BE2C (cell line): ENCODE results near the gene UHRF2.

Experiments
- DNase-seq: peaks from one replicate; pipeline ENCODE4 v3.0.0-alpha.2; 2020
- H3K27me3 ChIP-seq: fragments of 250-450 bp; sonication (Bioruptor Pico); 2 replicates; pipeline ENCODE4 v1.5.1; 2020; ENCODE audit warnings: mild to moderate bottlenecking
- H3K36me3 ChIP-seq: fragments of 250-450 bp; sonication (Bioruptor Pico); 2 replicates; pipeline ENCODE4 v1.5.1; 2020; ENCODE audit warnings: mild to moderate bottlenecking
- H3K4me1 ChIP-seq: fragments of 250-450 bp; sonication (Bioruptor Pico); 2 replicates; pipeline ENCODE4 v1.5.1; 2020
- H3K4me3 ChIP-seq: 2 replicates; pipeline ENCODE4 v1.5.1; 2011; ENCODE audit warnings: low read depth, low read length
- H3K9me3 ChIP-seq: fragments of 250-450 bp; sonication (Bioruptor Pico); 2 replicates; pipeline ENCODE4 v1.5.1; 2020
- TF ChIP-seq, protein P1 (sequence below): IDR thresholded peaks from 2 replicates; pipeline ENCODE4 v1.5.1; 2012; ENCODE audit warnings: mild to moderate bottlenecking, low read depth, low read length

Gene UHRF2

GRCh38 chr9:6384732-6385131 lies 28.3 kb upstream of the UHRF2 start:
- H3K27me3 ChIP-seq: no peaks in the 10 kb centered on the region
- H3K4me3 ChIP-seq: no peak overlapping the region
- H3K9me3 ChIP-seq: no peaks in the 10 kb centered on the region
- no peak for DNase-seq
- no peaks in the 10 kb centered on the region for H3K36me3 ChIP-seq
- TF ChIP-seq, protein P1, sequence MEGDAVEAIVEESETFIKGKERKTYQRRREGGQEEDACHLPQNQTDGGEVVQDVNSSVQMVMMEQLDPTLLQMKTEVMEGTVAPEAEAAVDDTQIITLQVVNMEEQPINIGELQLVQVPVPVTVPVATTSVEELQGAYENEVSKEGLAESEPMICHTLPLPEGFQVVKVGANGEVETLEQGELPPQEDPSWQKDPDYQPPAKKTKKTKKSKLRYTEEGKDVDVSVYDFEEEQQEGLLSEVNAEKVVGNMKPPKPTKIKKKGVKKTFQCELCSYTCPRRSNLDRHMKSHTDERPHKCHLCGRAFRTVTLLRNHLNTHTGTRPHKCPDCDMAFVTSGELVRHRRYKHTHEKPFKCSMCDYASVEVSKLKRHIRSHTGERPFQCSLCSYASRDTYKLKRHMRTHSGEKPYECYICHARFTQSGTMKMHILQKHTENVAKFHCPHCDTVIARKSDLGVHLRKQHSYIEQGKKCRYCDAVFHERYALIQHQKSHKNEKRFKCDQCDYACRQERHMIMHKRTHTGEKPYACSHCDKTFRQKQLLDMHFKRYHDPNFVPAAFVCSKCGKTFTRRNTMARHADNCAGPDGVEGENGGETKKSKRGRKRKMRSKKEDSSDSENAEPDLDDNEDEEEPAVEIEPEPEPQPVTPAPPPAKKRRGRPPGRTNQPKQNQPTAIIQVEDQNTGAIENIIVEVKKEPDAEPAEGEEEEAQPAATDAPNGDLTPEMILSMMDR: no peak
- H3K4me1 ChIP-seq: no peaks in the 10 kb centered on the region

- no peak for DNase-seq
- TF ChIP-seq, protein P1: no peak
- H3K9me3 ChIP-seq: no peaks in the 10 kb centered on the region
- no peaks in the 10 kb centered on the region for H3K36me3 ChIP-seq
- H3K4me3 ChIP-seq: no peak overlapping the region
- peaks cover 11% of the 10 kb centered on the region for H3K27me3 ChIP-seq
- H3K4me1 ChIP-seq: no peaks in the 10 kb centered on the region
These were observed 13.9 kb upstream of the UHRF2 start for GRCh38 chr9:6399071-6399470.

DNA sequence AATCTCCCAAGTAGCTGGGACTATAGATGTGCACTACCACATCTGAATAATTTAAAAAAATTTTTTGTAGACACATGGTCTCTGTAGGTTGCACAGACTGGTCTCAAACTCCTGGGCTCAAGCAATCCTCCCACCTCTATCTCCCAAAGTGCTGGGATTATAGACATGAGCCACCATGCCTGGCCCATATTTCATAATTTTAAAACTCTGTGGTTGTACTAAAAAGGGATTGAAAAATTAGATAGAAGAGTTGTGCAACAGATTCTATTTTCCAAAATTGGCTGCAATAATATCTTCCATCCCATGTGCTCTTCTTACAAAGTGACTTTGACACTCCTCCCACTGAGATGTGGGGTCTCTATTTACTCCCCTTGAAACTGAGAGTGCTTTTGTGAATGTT lies 7.6 kb upstream of the UHRF2 start:
- TF ChIP-seq, protein P1: no peak
- no peaks in the 10 kb centered on the region; the same call in 1 of the 2 replicates for H3K4me1 ChIP-seq
- peaks cover 36% of the 10 kb centered on the region for H3K27me3 ChIP-seq
- no peaks in the 10 kb centered on the region; the same call in 1 of the 2 replicates for H3K36me3 ChIP-seq
- no peak for DNase-seq
- H3K9me3 ChIP-seq: no peaks in the 10 kb centered on the region; the same call in 1 of the 2 replicates
- no peak overlapping the region for H3K4me3 ChIP-seq

DNA sequence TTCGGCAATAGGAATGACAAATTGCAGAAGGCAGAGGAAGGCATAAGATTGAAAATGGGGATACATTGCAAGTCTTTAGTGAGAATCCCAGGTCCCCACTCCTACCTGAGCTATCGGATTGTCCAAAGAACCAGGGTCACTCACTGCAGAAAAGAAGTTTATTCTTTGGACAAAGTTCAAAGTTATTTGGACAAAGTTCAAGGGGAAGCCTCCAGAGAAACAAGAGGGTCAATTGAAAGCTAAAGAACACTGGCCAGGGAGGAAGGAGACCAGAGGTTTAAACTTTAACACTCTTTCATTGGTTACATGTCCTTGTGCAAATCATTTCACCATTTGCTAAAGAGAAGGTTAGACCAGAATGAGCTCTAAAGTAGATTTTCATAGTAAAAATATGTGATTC lies 5.2 kb upstream of the UHRF2 start:
- no peaks in the 10 kb centered on the region; the same call in 1 of the 2 replicates for H3K36me3 ChIP-seq
- H3K4me1 ChIP-seq: no peaks in the 10 kb centered on the region; the same call in 1 of the 2 replicates
- no peak for DNase-seq
- H3K9me3 ChIP-seq: no peaks in the 10 kb centered on the region; the same call in 1 of the 2 replicates
- TF ChIP-seq, protein P1: no peak
- peaks cover 38% of the 10 kb centered on the region for H3K27me3 ChIP-seq
- no peak overlapping the region for H3K4me3 ChIP-seq

- Histone ChIP-seq H3K27me3 (peaks cover 38% of the 10 kb centered on the region), H3K4me3 (no peak overlapping the region), H3K4me1 (no peaks in the 10 kb centered on the region; the same call in 1 of the 2 replicates), H3K9me3 (no peaks in the 10 kb centered on the region; the same call in 1 of the 2 replicates), H3K36me3 (no peaks in the 10 kb centered on the region; the same call in 1 of the 2 replicates)
- no peak for DNase-seq
- TF ChIP-seq, protein P1: no peak
These were observed 4.7 kb upstream of the UHRF2 start for GRCh38 chr9:6408320-6408719.

DNA sequence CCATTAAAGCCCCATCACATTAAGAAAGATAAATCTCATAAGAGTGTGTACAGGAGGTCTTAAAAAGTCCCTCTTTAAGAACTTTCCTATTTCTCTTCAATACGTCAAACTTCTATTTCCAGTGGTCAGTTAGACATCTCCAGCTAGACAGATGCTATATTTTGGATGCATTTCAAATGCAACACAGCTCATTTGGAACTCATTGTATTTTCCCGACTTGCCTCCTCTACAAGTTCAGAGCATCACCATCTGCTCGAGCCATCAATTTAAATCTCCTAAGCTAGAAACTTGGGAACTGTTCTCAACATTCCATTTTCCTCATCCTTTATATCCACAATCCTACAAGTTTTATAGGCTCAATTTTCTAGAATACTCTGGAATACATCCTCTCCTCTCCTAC lies 3.2 kb upstream of the UHRF2 start:
- H3K4me1 ChIP-seq: no peaks in the 10 kb centered on the region; the same call in 1 of the 2 replicates
- peaks cover 38% of the 10 kb centered on the region for H3K27me3 ChIP-seq
- TF ChIP-seq, protein P1: no peak
- no peaks in the 10 kb centered on the region; the same call in 1 of the 2 replicates for H3K9me3 ChIP-seq
- no peaks in the 10 kb centered on the region; the same call in 1 of the 2 replicates for H3K36me3 ChIP-seq
- H3K4me3 ChIP-seq: no peak overlapping the region
- no peak for DNase-seq
